Stimulated activated CD4-positive, alpha-beta T cell treated with anti-CD3 and anti-CD28 coated beads, Interleukin-15, amount 100 ng/mL, for 1 hour (primary cell): Measurements from ENCODE around the gene SPNS1.
A peak's percentile ranks its signal among the peaks of the same experiment; 100 is the strongest.
"Not testable (repeated sequence)": the region's sequence is repeated elsewhere in the genome, so short reads cannot be mapped to it uniquely, and the experiment has no call there.

Source experiments
- DNase-seq, 2 donors: peaks; one replicate each; pipeline ENCODE4 v3.0.0-alpha.2; 2020; ENCODE audit warnings: low read depth in 1 of 2, low spot score in 1 of 2

The SPNS1 gene

DNA sequence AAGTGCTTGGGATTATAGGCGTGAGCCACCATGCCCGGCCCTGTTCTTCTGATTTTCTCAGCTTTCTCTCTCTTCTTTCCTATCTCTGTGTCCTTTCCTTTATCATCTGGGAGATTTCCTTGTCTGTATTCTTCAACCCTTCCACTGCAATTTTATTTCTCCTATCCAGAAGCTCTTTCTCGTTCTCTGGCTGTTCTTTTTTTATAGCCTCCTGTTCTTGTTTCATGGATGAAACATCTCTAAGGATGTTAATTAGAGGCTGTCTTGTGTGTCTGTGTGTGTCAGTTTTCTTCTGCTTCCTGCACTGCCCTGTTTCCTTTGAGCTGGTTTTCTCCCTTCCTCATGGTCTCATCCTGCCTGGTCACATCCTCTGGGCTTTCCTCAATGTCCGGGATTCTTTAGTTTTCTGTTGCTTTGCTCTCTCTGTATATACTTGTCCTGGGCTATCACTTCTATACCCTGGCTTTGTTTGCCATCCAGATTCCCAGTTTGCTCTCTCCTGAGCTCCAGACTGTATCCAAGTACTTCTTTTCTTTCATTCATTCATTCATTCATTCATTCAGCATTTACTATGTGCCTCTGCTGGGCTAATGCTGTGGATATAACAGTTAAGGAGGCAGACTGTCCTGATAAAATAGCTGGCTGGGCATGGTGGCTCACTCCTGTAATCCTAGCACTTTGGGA is 12.7 kb downstream of the SPNS1 start:
- DNase-seq, result no peak

DNA sequence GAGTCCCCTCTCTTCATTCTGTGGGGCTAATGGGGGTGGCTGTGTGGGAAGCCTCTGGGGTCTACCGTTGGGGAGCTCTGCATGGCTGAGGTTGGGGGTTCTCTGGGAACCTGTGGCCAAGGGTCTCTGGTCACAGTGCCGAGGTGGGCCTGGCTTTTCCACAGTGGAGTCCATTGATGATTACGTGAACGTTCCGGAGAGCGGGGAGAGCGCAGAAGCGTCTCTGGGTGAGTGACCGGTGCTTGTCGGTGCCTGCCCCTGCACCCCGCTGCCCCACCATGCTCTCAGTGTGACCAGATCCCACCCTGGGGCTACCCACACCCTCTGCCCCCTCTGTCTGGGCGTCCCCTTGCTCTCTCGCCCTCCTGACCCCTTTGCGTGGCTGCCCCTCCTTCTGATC is 14.8 kb downstream of the SPNS1 start:
- no peak for DNase-seq

DNA sequence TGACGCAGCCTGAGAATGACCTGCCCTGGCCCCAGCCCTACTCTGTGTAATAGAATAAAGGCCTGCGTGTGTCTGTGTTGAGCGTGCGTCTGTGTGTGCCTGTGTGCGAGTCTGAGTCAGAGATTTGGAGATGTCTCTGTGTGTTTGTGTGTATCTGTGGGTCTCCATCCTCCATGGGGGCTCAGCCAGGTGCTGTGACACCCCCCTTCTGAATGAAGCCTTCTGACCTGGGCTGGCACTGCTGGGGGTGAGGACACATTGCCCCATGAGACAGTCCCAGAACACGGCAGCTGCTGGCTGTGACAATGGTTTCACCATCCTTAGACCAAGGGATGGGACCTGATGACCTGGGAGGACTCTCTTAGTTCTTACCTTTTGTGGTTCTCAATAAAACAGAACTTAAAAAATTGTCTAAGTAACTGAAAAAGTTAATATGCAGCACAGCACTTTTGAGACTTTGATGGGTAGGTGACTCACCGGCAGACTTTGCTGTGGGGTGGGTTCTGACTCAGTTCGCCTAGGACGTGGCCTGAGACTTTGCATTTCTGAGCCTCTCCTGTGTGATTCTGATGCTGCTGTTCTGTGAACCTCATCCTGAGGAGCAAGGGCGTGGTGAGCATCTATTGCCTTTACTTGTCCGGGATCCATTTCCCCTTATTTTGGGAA is 15.9 kb downstream of the SPNS1 start:
- DNase-seq, result no peak

DNA sequence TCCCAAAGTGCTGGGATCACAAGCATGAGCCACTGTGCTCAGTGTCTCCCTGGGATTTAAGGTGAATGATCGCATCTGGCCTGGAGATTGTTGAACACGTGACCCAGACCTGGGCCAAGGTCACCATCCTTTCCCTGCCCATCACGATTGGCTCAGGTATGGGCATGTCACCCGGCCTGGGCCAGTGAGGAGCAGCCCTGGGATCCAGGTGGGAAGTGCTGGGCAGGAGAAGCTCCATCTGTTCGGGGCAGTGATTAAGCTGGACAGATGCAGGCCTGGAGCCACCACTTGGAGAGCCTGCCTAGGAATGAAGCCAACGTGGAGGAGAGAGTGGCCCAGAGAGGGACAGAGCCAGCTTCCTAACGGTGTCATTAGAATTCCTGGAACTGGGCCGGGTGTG is 17.1 kb downstream of the SPNS1 start:
- DNase-seq, result no peak

DNA sequence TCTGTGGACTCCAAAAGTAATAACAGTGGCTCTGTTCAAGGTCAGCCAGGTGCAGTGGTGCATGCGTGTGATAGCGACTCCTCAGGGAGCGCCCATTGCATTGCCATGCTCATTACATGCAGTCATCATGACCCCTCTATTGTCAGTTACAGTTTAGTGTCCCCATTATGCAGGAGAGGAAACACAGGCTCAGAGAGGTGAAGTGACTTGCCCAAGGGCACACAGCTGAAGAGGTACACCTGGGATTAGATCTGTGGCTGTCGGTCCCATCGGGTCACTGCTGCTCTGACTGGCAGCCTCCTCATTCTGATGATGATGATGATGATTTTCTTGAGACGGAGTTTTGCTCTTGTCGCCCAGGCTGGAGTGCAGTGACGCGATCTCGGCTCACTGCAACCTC is 17.9 kb downstream of the SPNS1 start:
- DNase-seq, result no peak

DNA sequence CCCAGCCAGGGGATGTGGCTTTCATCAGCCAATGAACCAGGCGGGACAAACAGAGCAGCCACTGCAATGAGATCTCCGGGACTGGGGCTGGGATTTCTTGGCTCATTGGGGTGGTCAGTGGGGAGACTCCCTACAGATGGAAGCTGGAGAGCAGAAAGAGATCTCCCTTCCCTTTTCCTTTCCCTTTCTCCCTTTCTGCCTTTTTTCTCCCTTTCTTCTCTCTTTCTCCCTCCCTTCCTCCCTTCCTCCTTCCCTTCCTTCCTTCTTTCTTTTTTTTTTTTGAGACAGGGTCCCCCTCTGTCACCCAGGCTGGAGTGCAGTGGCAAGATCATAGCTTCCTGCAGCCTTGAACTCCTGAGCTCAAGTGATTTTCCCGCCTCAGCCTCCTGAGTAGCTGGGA is 24.3 kb downstream of the SPNS1 start:
- DNase-seq, result no peak

DNA sequence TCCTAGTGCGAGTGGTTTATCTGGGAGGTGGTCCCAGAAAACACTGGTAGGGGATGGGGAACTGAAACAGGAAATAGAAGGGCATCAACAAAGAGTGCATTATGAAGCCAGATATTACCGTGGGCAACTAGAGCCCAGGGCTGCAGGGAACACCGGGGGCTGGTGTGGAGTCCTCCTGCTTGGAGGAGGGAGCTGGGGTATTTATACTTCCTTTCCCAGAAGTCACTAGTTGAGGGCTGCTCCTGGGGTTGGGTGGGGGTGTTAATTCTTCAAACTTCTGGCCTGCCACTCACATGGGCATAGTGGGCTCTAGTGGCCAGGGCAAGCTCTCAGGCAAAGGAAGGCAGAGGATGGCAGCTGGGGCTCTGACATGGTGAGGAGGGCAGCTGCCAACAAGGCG is 25.0 kb downstream of the SPNS1 start:
- DNase-seq, result no peak

DNA sequence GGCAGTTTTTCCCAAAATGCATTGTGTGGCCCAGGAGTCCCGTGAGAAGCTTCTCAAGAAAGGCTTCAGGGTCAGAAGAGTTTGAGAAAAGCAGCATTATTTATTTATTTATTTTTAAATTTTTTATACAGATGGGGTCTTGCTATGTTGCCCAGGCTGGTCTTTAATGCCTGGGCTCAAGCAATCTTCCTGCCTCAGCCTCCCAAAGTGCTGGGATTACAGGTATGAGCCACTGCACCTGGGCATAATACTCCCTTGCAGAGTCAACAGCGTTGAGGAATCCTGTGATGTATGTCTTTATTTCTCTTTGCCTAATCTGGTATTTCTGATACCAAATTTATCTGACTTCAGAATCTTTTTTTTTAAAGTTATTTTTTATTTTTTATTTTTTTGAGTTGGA is 25.4 kb downstream of the SPNS1 start:
- DNase-seq, result no peak

DNA sequence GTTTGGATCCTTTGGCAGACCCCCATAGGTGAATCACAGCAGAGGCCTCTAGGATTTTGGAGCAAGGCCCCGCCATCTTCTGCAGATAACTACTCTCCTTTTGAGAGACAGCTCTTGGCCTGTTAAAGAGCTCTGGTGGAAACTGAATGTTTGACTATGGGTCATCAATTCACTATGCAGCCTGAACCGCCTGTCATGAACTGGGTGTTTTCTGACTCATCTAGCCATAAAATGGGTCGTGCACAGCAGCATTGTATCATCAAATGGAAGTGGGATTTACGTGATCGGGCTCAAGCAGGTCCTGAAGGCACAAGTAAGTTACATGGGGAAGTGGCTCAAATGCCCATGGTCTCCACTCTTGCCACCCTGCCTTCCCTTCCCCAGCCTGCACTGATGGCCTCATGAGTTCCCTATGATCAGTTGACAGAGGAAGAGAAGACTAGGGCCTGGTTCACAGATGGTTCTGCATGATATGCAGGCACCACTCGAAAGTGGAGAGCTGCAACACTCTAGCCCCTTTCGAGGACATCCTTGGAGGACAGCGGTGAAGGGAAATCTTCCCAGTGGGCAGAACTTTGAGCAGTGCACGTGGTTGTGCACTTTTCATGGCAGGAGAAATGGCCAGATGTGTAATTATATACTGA is 30.0 kb downstream of the SPNS1 start:
- not testable (repeated sequence) for DNase-seq

DNA sequence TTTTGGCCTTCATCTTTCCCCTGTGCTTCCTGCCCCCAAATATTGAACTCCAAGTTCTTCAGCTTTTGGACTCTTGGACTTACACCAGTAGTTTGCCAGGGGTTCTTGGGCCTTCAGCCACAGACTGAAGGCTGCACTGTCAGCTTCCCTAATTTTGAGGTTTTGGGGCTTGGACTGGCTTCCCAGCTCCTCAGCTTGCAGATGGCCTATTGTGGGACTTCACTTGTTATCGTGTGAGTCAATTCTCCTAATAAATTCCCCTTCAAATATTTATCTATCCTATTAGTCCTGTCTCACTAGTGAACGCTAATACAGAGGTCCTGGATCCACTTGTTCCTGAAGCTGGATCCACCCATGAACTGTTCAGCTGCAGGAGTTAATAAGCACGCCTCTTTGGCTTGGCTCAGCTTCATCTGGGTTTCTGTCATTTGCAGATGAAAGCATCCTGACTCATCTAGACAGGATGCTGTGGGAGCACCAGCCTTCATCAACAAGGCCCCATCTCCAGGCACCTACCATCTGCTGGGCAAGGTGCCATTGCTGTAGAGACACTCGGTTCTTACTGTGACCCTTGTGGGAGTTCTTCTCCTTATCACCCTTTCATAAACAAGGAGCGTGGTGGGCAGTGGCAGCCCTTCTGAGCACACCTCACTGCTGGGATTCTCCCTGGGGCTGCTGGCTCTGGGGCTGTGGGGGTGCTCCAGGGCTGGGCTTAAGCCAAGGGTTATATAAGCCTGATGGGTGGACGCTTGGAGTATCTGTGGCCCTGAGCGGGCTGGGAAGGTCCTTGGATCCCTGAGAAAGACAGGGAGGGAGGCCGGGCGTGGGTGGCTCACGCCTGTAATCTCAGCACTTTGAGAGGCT is 33.4 kb downstream of the SPNS1 start:
- DNase-seq, result peak in 1 of 2 donors; percentile 35

DNA sequence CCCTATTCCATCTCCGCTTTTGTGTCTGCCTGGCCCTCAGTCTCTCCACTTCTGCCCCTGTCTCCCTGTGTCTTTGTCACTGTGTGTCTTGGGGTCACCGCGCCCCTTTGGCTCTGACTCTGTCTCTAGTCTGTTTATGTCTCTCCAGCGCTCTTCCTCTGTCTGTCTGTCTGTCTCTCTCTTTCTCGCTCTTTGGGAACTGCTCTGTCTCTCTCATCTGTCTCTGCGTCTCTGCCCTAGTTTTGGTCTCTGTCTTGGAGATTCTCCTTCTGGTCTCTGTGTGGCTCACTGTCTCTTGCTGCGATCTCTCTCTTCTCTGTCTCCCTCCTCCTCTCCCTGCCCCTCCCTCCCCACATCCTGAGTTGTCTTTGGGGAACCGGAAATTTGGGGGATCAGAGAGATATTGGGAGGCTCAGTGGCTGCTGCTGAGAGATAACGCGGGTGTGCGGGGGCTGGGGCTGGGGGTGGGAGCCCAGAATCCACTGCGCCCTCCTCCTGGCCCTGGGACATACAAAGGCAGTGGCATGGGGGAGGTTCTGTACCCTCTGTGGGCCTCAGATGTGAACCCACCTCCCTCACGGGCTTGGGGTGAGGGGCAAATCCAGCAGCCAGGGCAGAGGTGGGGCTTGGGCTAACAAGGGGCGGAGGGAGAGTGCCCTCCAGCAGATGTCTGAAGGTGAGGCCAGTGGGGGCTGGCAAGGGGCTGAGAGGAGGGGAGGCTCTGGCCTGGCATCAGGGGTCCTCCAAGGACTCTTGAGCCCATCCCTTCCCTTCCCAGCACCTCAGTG is 34.7 kb downstream of the SPNS1 start:
- DNase-seq, result no peak

DNA sequence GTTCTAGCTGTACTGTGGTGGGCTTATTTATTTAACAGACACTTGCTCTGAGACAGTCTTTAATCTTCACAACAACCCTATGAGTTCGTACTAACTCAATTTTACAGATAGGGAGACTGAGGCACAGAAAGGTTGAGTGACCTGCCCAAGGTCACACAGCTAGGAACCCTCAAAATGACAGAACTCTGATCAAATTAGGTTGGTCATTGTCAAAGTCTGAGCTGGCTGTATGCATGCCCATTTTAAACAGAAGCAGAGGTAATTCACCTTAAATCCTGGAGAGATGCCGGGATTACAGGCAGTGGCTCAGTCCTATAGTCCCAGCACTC is 35.2 kb downstream of the SPNS1 start:
- no peak for DNase-seq

DNA sequence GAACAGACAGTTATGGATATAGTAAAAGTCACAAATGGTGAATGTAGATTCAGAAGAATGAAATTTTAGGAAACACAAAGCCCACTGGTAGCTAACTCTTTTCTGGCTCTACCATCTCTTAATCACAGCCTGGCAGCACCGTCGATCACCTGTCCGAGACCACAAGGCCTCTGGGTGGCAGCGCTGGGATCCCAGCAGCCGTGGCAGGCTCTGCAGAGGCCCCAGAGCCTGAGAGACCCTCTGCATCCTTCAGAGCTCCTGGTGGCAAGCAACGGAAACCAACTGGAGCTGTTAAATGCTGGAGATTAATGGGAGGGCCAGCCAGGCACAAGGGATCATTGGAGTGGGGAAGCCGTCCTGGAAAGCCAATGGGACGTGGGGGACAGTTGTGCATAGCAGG is 36.5 kb downstream of the SPNS1 start:
- no peak for DNase-seq

DNA sequence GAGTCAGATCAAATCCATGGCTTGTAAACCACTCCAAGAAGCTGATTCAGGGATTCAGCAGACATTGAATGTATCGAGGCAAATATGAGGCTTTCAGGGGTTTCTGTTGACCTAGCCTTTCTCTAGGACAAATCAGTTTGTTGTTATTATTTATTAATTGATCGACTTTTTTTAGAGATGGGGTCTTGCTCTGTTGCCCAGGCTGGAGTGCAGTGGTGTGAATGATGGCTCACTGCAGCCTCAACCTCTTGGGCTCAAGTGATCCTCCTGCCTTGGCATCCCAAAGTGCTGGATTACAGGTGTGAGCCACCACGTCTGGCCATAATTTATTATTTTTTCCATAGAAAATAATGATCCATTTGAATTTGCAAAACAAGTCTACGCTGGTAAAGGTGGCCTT is 37.3 kb downstream of the SPNS1 start:
- DNase-seq, result no peak

DNA sequence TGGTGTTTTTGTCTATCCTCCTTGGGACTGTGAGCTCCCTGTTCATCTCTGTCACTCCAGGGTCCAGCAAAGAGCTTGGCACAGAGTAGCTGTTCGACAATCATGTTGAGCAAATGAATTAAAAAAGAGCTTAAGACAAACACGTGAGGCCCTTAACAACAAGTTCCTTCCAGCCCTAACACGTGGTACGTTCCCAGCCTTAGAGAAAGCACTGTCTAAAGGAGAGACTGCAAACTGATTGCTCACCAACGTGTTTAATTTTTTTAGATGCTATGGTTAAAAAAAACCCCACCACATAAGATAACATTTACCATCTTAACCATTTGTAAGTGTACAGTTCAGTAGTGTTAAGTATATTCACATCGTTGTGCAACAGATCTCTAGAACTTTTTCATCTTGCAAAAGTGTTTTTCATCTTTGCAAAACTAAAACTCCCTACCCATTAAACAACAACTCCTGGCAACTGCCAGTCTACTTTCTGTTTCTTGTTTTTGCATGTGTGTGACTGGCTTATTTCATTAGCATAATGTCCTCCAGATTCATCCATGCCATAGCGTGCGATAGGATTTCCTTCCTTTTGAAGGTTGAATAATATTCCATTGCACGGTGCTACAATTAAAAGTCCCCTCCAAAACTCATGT is 38.5 kb downstream of the SPNS1 start:
- no peak for DNase-seq

DNA sequence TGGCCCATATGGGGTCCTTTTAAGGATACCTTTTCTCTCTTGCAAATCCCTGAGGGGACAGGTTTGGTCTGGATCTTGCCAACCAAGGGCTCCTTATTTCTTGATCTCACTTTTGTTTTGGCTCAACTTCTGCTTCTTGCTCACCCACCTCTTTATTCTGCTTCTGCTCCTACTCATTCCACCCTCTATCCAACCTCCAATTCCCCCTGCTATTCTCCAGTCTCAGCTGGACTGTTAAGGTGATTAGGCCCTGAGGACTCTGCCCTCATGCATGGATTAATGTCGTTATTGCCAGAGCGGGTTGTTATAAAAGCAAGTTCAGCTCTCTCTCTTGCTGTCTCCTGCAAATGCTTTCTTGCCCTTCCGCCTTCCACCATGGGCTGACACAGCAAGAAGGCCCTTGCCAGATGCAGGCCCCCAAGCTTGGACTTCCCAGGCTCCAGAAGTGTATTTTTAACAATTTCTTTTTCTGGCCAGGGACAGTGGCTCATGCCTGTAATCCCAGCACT is 40.0 kb downstream of the SPNS1 start:
- no peak for DNase-seq

DNA sequence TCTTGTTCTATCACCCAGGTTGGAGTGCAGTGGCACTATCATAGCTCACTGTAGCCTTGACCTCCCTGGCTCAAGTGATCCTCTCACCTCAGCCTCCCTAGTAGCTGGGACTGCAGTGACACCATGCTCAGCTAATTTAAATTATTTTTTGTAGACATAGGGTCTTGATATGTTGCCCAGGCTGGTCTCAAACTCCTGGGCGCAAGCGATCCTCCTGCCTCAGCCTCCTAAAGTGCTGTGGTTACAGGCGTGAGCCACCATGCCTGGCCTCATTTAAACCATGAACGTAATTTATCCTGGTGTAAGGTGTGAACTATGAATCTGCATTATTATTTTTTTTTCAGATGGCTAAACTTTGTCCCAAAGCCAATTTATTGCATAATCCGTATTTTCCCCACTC is 47.6 kb downstream of the SPNS1 start:
- DNase-seq, result no peak

DNA sequence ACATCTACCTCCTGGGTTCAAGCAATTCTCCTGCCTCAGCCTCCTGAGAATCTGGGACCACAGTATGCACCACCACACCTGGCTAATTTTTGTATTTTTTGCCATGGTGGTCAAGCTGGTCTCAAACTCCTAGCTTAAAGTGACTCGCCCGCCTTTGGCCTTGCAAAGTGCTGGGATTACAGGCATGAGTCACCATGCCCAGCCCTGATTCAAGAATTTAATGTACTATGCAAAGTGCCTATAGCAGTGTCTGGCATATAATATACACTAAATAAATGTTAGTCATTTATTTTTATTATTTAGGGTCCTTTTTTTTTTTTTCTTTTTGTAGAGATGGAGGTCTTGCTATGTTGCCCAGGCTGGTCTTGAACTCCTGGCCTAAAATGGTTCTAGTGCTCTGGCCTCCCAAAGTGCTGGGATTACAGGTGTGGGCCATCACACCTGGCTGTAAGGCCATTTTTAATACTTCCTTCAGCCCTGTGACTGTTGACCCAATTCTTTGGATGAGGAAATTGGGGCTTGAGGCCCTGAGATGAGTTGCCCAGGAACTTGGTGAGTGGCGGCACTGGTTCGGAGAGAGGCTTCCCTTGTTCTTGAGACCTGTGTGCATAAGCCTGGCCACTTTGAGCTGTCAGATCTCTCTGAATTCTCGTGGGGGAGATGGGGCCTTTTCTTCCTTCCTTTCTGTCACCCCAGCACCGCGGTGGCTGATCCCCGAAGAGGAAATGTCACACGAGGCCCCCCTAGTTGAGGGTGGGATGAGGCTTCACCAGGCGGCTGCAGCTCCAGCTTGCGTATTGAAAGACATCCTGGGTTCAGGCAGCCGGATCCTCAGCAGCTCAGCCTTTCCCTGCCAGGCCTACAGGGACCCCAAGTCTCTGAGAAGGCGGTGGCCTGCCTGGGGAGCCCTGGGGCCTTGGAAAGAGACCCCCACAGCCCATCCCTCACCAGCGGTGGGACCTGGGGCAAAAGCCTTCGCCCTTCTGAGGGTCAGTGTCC is 49.0 kb downstream of the SPNS1 start:
- no peak for DNase-seq

DNA sequence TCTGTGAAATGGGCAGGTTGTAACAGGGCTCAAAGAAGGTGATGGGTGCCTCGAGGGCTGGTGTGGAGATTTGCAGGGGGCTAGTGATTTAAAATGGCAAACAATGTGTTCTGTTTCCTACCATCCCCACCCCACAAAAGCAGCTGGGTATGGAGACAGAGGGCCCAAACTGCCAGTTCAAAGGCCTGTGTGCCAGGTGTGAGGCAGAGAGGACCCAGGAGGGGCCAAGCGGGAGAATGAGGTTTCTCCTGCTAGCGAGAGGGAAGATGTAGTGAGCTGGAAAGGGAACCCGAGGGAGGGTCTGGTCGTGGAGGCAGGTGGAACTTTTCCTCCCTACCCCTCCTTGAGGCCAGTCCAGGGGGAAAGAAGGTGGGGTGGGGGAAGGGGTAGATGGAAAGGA is 49.7 kb downstream of the SPNS1 start:
- no peak for DNase-seq
